Measurements from ENCODE around the gene CAPZA3. TPM values are rescaled to one million over a fixed set of nuclear protein-coding genes. Genes with fewer than 3 reads are reported as not detected.

Gene CAPZA3
- total RNA-seq, 1 donor from 2014 or later: not detected

GRCh38 chr12:18751866-18752265 lies 13.9 kb downstream of the CAPZA3 start:
- Histone ChIP-seq H3K4me1 (peaks cover 79% of the 10 kb centered on the region), H3K4me2 (peak overlapping the region; percentile 85), H3K9me3 (ENCODE audit: low read depth) (no peaks in the 10 kb centered on the region), H2AFZ (replicated peaks) (no peak overlapping the region), H3K79me2 (ENCODE audit: low read depth) (no peaks in the 10 kb centered on the region), H3K4me3 (peak overlapping the region; percentile 33), H4K20me1 (ENCODE audit: low read depth) (no peaks in the 10 kb centered on the region), H3F3A (ENCODE audit: low read depth) (peaks cover 58% of the 10 kb centered on the region), H3K27ac (peak overlapping the region; percentile 99), H3K9ac (no peak overlapping the region), H3K36me3 (no peaks in the 10 kb centered on the region), H3K27me3 (no peaks in the 10 kb centered on the region)
- no peaks in the 10 kb centered on the region for H3K27me3 Mint-ChIP-seq (ENCODE audit: insufficient read depth, low read depth)
- H3K36me3 Mint-ChIP-seq: peaks cover 2% of the 10 kb centered on the region
- H3K4me1 Mint-ChIP-seq: peaks cover 58% of the 10 kb centered on the region
- no peak for DNase-seq (ENCODE audit: low spot score)
- no peak overlapping the region for H3K27ac Mint-ChIP-seq
- H3K9me3 Mint-ChIP-seq: peaks cover 3% of the 10 kb centered on the region
- peak overlapping the region; percentile 15 for H3K4me3 Mint-ChIP-seq
- TF ChIP-seq EZH2phosphoT487 (IDR thresholded peaks at IDR 0.05): no peak
- no peak for TF ChIP-seq EZH2 (IDR thresholded peaks at IDR 0.05)
- no peak for TF ChIP-seq CTCF (IDR thresholded peaks at IDR 0.05)

GRCh38 chr12:18752280-18752920 lies 14.5 kb downstream of the CAPZA3 start:
- no peaks in the 10 kb centered on the region for H4K20me1 ChIP-seq (ENCODE audit: low read depth)
- Mint-ChIP-seq H3K4me1 (peaks cover 58% of the 10 kb centered on the region), H3K27me3 (ENCODE audit: insufficient read depth, low read depth) (no peaks in the 10 kb centered on the region), H3K4me3 (no peak overlapping the region), H3K27ac (no peak overlapping the region), H3K36me3 (peaks cover 2% of the 10 kb centered on the region), H3K9me3 (peaks cover 3% of the 10 kb centered on the region)
- H2AFZ ChIP-seq (replicated peaks): no peak overlapping the region
- H3K27me3 ChIP-seq: no peaks in the 10 kb centered on the region
- no peak overlapping the region for H3K9ac ChIP-seq
- H3K4me2 ChIP-seq: peak overlapping the region; percentile 85
- H3K4me1 ChIP-seq: peaks cover 79% of the 10 kb centered on the region
- H3K4me3 ChIP-seq: peak overlapping the region; percentile 33
- H3K27ac ChIP-seq: peak overlapping the region; percentile 99
- no peaks in the 10 kb centered on the region for H3K79me2 ChIP-seq (ENCODE audit: low read depth)
- peak; percentile 82 for DNase-seq (ENCODE audit: low spot score)
- no peaks in the 10 kb centered on the region for H3K9me3 ChIP-seq (ENCODE audit: low read depth)
- peaks cover 58% of the 10 kb centered on the region for H3F3A ChIP-seq (ENCODE audit: low read depth)
- no peak for TF ChIP-seq CTCF (IDR thresholded peaks at IDR 0.05)
- no peak for TF ChIP-seq EZH2phosphoT487 (IDR thresholded peaks at IDR 0.05)
- TF ChIP-seq EZH2 (IDR thresholded peaks at IDR 0.05): no peak
- H3K36me3 ChIP-seq: no peaks in the 10 kb centered on the region

GRCh38 chr12:18752947-18753346 lies 15.0 kb downstream of the CAPZA3 start:
- Mint-ChIP-seq H3K4me3 (peak overlapping the region; percentile 68), H3K27me3 (ENCODE audit: insufficient read depth, low read depth) (no peaks in the 10 kb centered on the region), H3K36me3 (peaks cover 2% of the 10 kb centered on the region), H3K4me1 (peaks cover 58% of the 10 kb centered on the region), H3K9me3 (peaks cover 3% of the 10 kb centered on the region), H3K27ac (peak overlapping the region; percentile 58)
- Histone ChIP-seq H3K79me2 (ENCODE audit: low read depth) (no peaks in the 10 kb centered on the region), H3K4me2 (peak overlapping the region; percentile 85), H3K36me3 (no peaks in the 10 kb centered on the region), H3K27me3 (no peaks in the 10 kb centered on the region), H3K9ac (no peak overlapping the region), H2AFZ (replicated peaks) (no peak overlapping the region), H3K4me1 (peaks cover 73% of the 10 kb centered on the region), H3K9me3 (ENCODE audit: low read depth) (no peaks in the 10 kb centered on the region), H4K20me1 (ENCODE audit: low read depth) (no peaks in the 10 kb centered on the region), H3K27ac (peak overlapping the region; percentile 99), H3F3A (ENCODE audit: low read depth) (peaks cover 58% of the 10 kb centered on the region), H3K4me3 (peak overlapping the region; percentile 33)
- TF ChIP-seq EZH2 (IDR thresholded peaks at IDR 0.05): no peak
- TF ChIP-seq EZH2phosphoT487 (IDR thresholded peaks at IDR 0.05): peak; percentile 72
- no peak for TF ChIP-seq CTCF (IDR thresholded peaks at IDR 0.05)
- peak; percentile 88 for DNase-seq (ENCODE audit: low spot score)
